VCaP (cell line): Measurements from ENCODE around the gene EXOC7.

Source experiments
- H3K27ac ChIP-seq: fragments of 450-650 bp; 2 replicates; pipeline ENCODE4 v1.5.1; 2017
- CTCF ChIP-seq: fragments of 450-650 bp; conservative IDR thresholded peaks from 2 replicates; pipeline ENCODE4 v1.5.1; 2017; ENCODE audit warnings: mild to moderate bottlenecking, moderate library complexity

Gene EXOC7

GRCh38 chr17:76063875-76064546, 39.6 kb downstream of the EXOC7 start:
- no peak for TF ChIP-seq CTCF
- no peak overlapping the region for H3K27ac ChIP-seq

GRCh38 chr17:76058264-76058663, 45.3 kb downstream of the EXOC7 start:
- H3K27ac ChIP-seq = 0 out of 2 replicates have a peak overlapping the region, but pooled peaks have one; percentile 8

GRCh38 chr17:76056882-76057281, 46.7 kb downstream of the EXOC7 start:
- no peak overlapping the region for H3K27ac ChIP-seq
- TF ChIP-seq CTCF = peak; percentile 31

GRCh38 chr17:76054112-76054476, 49.5 kb downstream of the EXOC7 start:
- no peak for TF ChIP-seq CTCF
- no peak overlapping the region for H3K27ac ChIP-seq

GRCh38 chr17:76053246-76054111, 50.1 kb downstream of the EXOC7 start:
- peak overlapping the region; percentile 74; the same call in 1 of the 2 replicates for H3K27ac ChIP-seq

GRCh38 chr17:76051561-76051960, 52.0 kb downstream of the EXOC7 start:
- peak overlapping the region; percentile 74 for H3K27ac ChIP-seq
- no peak for TF ChIP-seq CTCF

More at GRCh38 chr17:76053246-76054111, 50.1 kb downstream of the EXOC7 start:
- TF ChIP-seq CTCF = no peak

GRCh38 chr17:76050538-76051467, 52.8 kb downstream of the EXOC7 start:
- peak overlapping the region; percentile 74 for H3K27ac ChIP-seq
- TF ChIP-seq CTCF = no peak
